MM.1S (cell line): ENCODE data around the gene AGAP1.

Experiments
- DNase-seq: peaks from one replicate; pipeline ENCODE4 v3.0.0-alpha.2; 2015
- H2AFZ ChIP-seq: fragments of 300-600 bp; sonication (generic); 2 replicates; pipeline ENCODE4 v1.6.0; 2016; ENCODE audit warnings: antibody characterized with exemption, low read length
- H3F3A ChIP-seq: fragments of 300-600 bp; sonication (generic); 2 replicates; pipeline ENCODE4 v1.6.1; 2016; ENCODE audit warnings: mild to moderate bottlenecking, antibody characterized with exemption, low read length, moderate library complexity, mixed read lengths; ENCODE audit not compliant: insufficient read depth
- H3K27ac ChIP-seq: fragments of 300-600 bp; sonication (generic); 2 replicates; pipeline ENCODE4 v1.5.1; 2016; ENCODE audit warnings: mild to moderate bottlenecking, low read length
- H3K27me3 ChIP-seq: fragments of 300-600 bp; sonication (generic); replicated peaks from 2 replicates; pipeline ENCODE4 v1.6.0; 2016; ENCODE audit warnings: low read length; ENCODE audit not compliant: insufficient read depth
- H3K36me3 ChIP-seq: fragments of 300-600 bp; sonication (generic); replicated peaks from 2 replicates; pipeline ENCODE4 v1.6.1; 2016; ENCODE audit warnings: mild to moderate bottlenecking, low read length, mixed read lengths; ENCODE audit not compliant: insufficient read depth
- H3K4me1 ChIP-seq: fragments of 300-600 bp; sonication (generic); 2 replicates; pipeline ENCODE4 v1.6.1; 2016; ENCODE audit warnings: low read length, mixed read lengths
- H3K4me2 ChIP-seq: fragments of 300-600 bp; sonication (generic); 2 replicates; pipeline ENCODE4 v1.6.0; 2016; ENCODE audit warnings: low read depth, low read length
- H3K4me3 ChIP-seq: fragments of 300-600 bp; sonication (generic); 2 replicates; pipeline ENCODE4 v1.5.1; 2016; ENCODE audit warnings: low read length, mixed read lengths
- H3K79me2 ChIP-seq: fragments of 300-600 bp; sonication (generic); 2 replicates; pipeline ENCODE4 v1.6.1; 2016; ENCODE audit warnings: mixed run types, low read length, mixed read lengths
- H3K9ac ChIP-seq: fragments of 300-600 bp; sonication (generic); 2 replicates; pipeline ENCODE4 v1.6.1; 2016; ENCODE audit warnings: low read length, mixed read lengths
- H3K9me2 ChIP-seq: fragments of 300-600 bp; sonication (generic); replicated peaks from 2 replicates; pipeline ENCODE4 v1.6.1; 2016; ENCODE audit warnings: mild to moderate bottlenecking, low read length, mixed read lengths; ENCODE audit not compliant: insufficient read depth
- H3K9me3 ChIP-seq: fragments of 300-600 bp; sonication (generic); replicated peaks from 2 replicates; pipeline ENCODE4 v1.6.1; 2016; ENCODE audit warnings: mild to moderate bottlenecking, low read length, mixed read lengths; ENCODE audit not compliant: insufficient read depth
- H4K20me1 ChIP-seq: fragments of 300-600 bp; sonication (generic); 2 replicates; pipeline ENCODE4 v1.6.1; 2016; ENCODE audit warnings: mild to moderate bottlenecking, low read length, moderate library complexity, mixed read lengths; ENCODE audit not compliant: insufficient read depth
- EZH2 ChIP-seq: fragments of 300-600 bp; sonication (generic); optimal IDR thresholded peaks from 2 replicates; pipeline ENCODE3; 2017; ENCODE audit warnings: low read depth, mild to moderate bottlenecking, antibody characterized with exemption, low read length, mixed read lengths
- EZH2phosphoT487 ChIP-seq: fragments of 300-600 bp; sonication (generic); IDR thresholded peaks from 2 replicates; pipeline ENCODE4 v1.6.1; 2018; ENCODE audit warnings: antibody characterized with exemption, low read length
- TF ChIP-seq, protein P1 (sequence below): fragments of 300-600 bp; sonication (generic); IDR thresholded peaks from 2 replicates; pipeline ENCODE4 v1.5.1; 2016; ENCODE audit warnings: antibody characterized with exemption, low read length, mixed read lengths

The AGAP1 gene

DNA sequence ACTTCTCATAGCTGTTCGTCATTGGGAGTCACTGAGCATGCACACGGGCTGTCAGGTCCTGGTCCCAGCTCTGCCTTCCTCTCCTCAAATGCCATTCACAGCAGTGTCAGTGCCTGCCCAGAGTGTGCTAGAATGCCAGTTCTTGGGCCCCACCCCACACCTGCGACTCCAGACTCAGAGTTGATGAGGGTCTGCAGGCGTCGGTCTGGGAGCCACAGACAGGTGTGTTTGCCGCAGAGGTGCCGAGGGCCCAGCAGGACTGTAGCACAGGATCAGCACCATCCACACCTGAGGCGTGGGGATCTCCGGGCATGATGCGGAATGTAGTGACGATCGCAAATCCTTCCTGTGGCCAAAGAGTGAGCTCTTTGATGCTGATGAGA lies 56.5 kb downstream of the AGAP1 start:
- no peak overlapping the region for H3K9ac ChIP-seq
- no peak overlapping the region for H2AFZ ChIP-seq
- H3K4me3 ChIP-seq, result no peak overlapping the region
- no peaks in the 10 kb centered on the region for H3K27me3 ChIP-seq
- H3K9me3 ChIP-seq, result no peaks in the 10 kb centered on the region
- H3K4me1 ChIP-seq, result peaks cover 47% of the 10 kb centered on the region
- peaks cover 87% of the 10 kb centered on the region for H3K79me2 ChIP-seq
- H3K36me3 ChIP-seq, result no peaks in the 10 kb centered on the region
- H4K20me1 ChIP-seq, result no peaks in the 10 kb centered on the region
- no peak for TF ChIP-seq EZH2phosphoT487
- TF ChIP-seq, protein P1, sequence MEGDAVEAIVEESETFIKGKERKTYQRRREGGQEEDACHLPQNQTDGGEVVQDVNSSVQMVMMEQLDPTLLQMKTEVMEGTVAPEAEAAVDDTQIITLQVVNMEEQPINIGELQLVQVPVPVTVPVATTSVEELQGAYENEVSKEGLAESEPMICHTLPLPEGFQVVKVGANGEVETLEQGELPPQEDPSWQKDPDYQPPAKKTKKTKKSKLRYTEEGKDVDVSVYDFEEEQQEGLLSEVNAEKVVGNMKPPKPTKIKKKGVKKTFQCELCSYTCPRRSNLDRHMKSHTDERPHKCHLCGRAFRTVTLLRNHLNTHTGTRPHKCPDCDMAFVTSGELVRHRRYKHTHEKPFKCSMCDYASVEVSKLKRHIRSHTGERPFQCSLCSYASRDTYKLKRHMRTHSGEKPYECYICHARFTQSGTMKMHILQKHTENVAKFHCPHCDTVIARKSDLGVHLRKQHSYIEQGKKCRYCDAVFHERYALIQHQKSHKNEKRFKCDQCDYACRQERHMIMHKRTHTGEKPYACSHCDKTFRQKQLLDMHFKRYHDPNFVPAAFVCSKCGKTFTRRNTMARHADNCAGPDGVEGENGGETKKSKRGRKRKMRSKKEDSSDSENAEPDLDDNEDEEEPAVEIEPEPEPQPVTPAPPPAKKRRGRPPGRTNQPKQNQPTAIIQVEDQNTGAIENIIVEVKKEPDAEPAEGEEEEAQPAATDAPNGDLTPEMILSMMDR, result no peak
- no peak for TF ChIP-seq EZH2
- H3F3A ChIP-seq, result peaks cover 24% of the 10 kb centered on the region
- DNase-seq, result no peak
- no peak overlapping the region for H3K27ac ChIP-seq
- no peak overlapping the region for H3K4me2 ChIP-seq
- H3K9me2 ChIP-seq, result no peaks in the 10 kb centered on the region

GRCh38 chr2:235550946-235551345 lies 57.1 kb downstream of the AGAP1 start:
- no peaks in the 10 kb centered on the region for H4K20me1 ChIP-seq
- peak overlapping the region; percentile 85; the same call in 1 of the 2 replicates for H3K27ac ChIP-seq
- no peaks in the 10 kb centered on the region for H3K36me3 ChIP-seq
- H3K79me2 ChIP-seq, result peaks cover 87% of the 10 kb centered on the region
- DNase-seq, result no peak
- peaks cover 24% of the 10 kb centered on the region for H3F3A ChIP-seq
- no peaks in the 10 kb centered on the region for H3K9me3 ChIP-seq
- no peak overlapping the region for H3K4me3 ChIP-seq
- H3K4me1 ChIP-seq, result peaks cover 41% of the 10 kb centered on the region
- no peaks in the 10 kb centered on the region for H3K27me3 ChIP-seq
- H3K9me2 ChIP-seq, result no peaks in the 10 kb centered on the region
- TF ChIP-seq EZH2, result no peak
- no peak overlapping the region for H3K9ac ChIP-seq
- no peak overlapping the region; the same call in 1 of the 2 replicates for H3K4me2 ChIP-seq
- H2AFZ ChIP-seq, result no peak overlapping the region

- Histone ChIP-seq H3K4me2 (peak overlapping the region; percentile 77), H3K79me2 (peaks cover 87% of the 10 kb centered on the region), H3K9ac (peak overlapping the region; percentile 43; the same call in 1 of the 2 replicates), H3K27me3 (no peaks in the 10 kb centered on the region), H3K9me3 (no peaks in the 10 kb centered on the region), H3K9me2 (no peaks in the 10 kb centered on the region), H3K4me1 (peaks cover 38% of the 10 kb centered on the region), H3F3A (peaks cover 24% of the 10 kb centered on the region), H3K27ac (peak overlapping the region; percentile 85), H3K36me3 (no peaks in the 10 kb centered on the region), H4K20me1 (no peaks in the 10 kb centered on the region), H2AFZ (no peak overlapping the region), H3K4me3 (0 out of 2 replicates have a peak overlapping the region, but pooled peaks have one; percentile 11)
- DNase-seq, result peak; percentile 87
- TF ChIP-seq EZH2, result no peak
- TF ChIP-seq, protein P1, result peak; percentile 83
These were observed 58.1 kb downstream of the AGAP1 start for GRCh38 chr2:235551965-235552364.

GRCh38 chr2:235552671-235553070 lies 58.8 kb downstream of the AGAP1 start:
- Histone ChIP-seq H3K4me1 (peaks cover 38% of the 10 kb centered on the region), H3K4me2 (peak overlapping the region; percentile 77), H3K9me2 (no peaks in the 10 kb centered on the region), H2AFZ (no peak overlapping the region), H3K36me3 (no peaks in the 10 kb centered on the region), H3K9ac (peak overlapping the region; percentile 43), H3K27me3 (no peaks in the 10 kb centered on the region), H3K79me2 (peaks cover 88% of the 10 kb centered on the region), H3K27ac (peak overlapping the region; percentile 85), H3F3A (peaks cover 24% of the 10 kb centered on the region), H3K4me3 (0 out of 2 replicates have a peak overlapping the region, but pooled peaks have one; percentile 11), H3K9me3 (no peaks in the 10 kb centered on the region), H4K20me1 (no peaks in the 10 kb centered on the region)
- TF ChIP-seq EZH2phosphoT487, result no peak
- TF ChIP-seq, protein P1, result no peak
- no peak for TF ChIP-seq EZH2
- peak; percentile 84 for DNase-seq
